ENCODE results near the gene ARHGDIA. TPM values are rescaled to one million over a fixed set of nuclear protein-coding genes. Genes with fewer than 3 reads are reported as not detected.

The ARHGDIA gene
- total RNA-seq, 1 donor from 2014 or later = 57.5 TPM

GRCh38 chr17:81823820-81824550 is 47.2 kb downstream of the ARHGDIA start:
- no peak for DNase-seq (ENCODE audit: low spot score)

GRCh38 chr17:81822996-81823819 is 47.9 kb downstream of the ARHGDIA start:
- no peak for DNase-seq (ENCODE audit: low spot score)

DNA sequence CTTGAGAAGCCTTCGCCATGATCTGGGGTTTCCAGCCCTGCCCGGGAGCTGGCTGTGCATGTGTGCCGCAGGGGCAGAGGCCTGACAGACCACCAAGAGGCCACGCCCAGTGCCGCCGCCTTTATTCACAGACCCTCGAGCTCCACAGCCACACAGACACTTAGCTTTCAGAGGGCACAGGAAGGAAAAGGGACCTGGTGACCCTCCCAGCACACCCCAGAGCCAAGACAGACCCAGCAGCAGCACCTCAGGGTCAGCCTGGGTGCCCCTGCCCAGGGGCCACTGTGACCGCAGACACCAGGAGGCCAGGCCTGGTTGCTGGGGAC is 48.9 kb downstream of the ARHGDIA start:
- DNase-seq (ENCODE audit: low spot score) = no peak

DNA sequence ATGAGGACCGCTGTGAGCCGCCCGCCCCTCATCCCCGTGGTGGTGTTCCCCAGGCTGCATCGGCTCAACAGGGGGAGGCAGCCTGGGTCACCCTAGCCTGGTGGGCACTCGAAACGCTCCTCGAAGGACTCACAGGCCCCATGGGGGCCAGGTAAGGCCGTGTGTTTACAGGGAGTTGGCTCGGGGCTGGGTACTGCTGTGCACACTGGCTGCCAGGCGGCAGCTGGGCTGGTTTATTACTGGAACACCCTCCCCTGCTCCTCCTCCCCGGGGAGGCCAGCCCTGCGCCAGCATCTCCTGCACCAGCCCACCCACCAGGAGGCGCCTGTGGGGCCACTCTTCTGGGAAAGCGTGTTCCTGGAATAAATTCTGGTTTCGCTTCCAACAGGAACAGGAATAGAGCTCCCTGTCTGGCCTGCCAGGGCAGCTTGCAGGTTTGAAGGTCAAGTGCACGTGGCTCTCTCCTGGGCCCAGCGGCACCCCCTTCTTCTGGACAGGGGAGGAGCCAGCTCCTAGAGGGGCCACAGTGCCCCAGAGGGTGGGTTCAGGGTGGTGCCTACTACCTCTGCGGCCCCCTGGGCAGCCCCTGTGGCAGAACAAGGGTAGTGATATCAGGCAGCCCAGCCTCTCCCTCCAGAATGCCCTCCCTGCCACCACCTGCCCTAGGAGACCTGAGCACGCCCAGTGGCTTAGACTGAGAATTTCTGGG is 49.4 kb downstream of the ARHGDIA start:
- peak; percentile 49 for DNase-seq (ENCODE audit: low spot score)

DNA sequence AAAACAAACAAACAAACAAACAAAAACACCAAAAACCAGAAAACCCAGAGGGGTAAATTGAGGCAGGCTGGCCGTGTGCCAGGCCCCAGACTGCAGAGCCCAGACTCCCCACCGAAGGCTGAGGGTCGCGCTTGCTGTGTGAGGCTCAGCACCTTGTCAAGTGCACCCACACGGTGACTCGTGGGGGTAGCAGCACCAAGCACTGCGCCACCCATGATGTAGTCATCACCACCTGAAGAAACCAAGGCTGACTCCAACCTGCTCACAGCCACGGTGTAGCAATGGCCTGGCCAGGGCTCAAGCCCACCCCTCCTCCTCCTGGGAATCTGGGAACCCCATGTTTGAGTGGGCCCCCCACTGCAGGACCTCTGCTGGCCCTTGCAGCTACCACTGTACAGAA is 50.0 kb downstream of the ARHGDIA start:
- DNase-seq (ENCODE audit: low spot score) = no peak

GRCh38 chr17:81819708-81820107 is 51.4 kb downstream of the ARHGDIA start:
- no peak for DNase-seq (ENCODE audit: low spot score)

DNA sequence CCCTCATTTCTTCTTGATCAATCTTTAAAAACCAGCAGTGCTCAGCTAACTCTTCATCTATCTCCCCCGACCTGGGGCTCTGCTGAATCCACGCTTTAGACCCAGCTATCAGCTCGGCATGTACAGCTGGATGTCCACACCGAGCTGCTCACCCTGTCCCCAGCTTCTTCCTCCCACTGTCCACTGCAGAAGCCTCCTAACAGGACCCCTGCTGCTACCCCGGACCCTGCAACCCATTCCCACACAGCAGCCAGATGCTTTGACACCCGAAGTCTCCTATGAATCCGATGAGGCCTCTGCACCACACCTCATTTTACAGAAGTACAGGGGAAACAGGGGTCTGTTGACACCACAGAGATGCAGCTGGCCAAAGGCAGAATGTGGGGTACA is 53.4 kb downstream of the ARHGDIA start:
- DNase-seq (ENCODE audit: low spot score) = no peak

Other genes with a start within 250 kb of the ARHGDIA start
- 86.9 TPM for gene NPLOC4, start 234.2 kb downstream of the ARHGDIA start, total RNA-seq (ENCODE audit: insufficient read depth, low replicate concordance)
- gene TSPAN10, start 234.1 kb downstream of the ARHGDIA start, total RNA-seq (ENCODE audit: insufficient read depth, low replicate concordance) = 0.96 TPM
- gene PDE6G, start 214.8 kb downstream of the ARHGDIA start, total RNA-seq (ENCODE audit: insufficient read depth, low replicate concordance) = not detected
- gene OXLD1, start 204.7 kb downstream of the ARHGDIA start, total RNA-seq (ENCODE audit: insufficient read depth, low replicate concordance) = 20.7 TPM
- 0.96 TPM for gene CCDC137, start 204.6 kb downstream of the ARHGDIA start, total RNA-seq (ENCODE audit: insufficient read depth, low replicate concordance)
- 21.2 TPM for gene ARL16, start 187.5 kb downstream of the ARHGDIA start, total RNA-seq (ENCODE audit: insufficient read depth, low replicate concordance)
- gene HGS, start 187.3 kb downstream of the ARHGDIA start, total RNA-seq (ENCODE audit: insufficient read depth, low replicate concordance) = 48.9 TPM
- not detected for gene MRPL12, start 168.0 kb downstream of the ARHGDIA start, total RNA-seq (ENCODE audit: insufficient read depth, low replicate concordance)
- gene SLC25A10, start 159.1 kb downstream of the ARHGDIA start, total RNA-seq (ENCODE audit: insufficient read depth, low replicate concordance) = 3.1 TPM
- 2.9 TPM for gene GCGR, start 67.2 kb downstream of the ARHGDIA start, total RNA-seq (ENCODE audit: insufficient read depth, low replicate concordance)
- gene MCRIP1, start 38.0 kb downstream of the ARHGDIA start, total RNA-seq (ENCODE audit: insufficient read depth, low replicate concordance) = 64.0 TPM
- gene PPP1R27, start 36.3 kb downstream of the ARHGDIA start, total RNA-seq (ENCODE audit: insufficient read depth, low replicate concordance) = 4.1 TPM
- 844 TPM for gene P4HB, start 10.8 kb downstream of the ARHGDIA start, total RNA-seq (ENCODE audit: insufficient read depth, low replicate concordance)
- 96.8 TPM for gene ALYREF, start 20.2 kb upstream of the ARHGDIA start, total RNA-seq (ENCODE audit: insufficient read depth, low replicate concordance)
- 103 TPM for gene ANAPC11, start 20.4 kb upstream of the ARHGDIA start, total RNA-seq (ENCODE audit: insufficient read depth, low replicate concordance)
- 1.4 TPM for gene NPB, start 30.9 kb upstream of the ARHGDIA start, total RNA-seq (ENCODE audit: insufficient read depth, low replicate concordance)
- 21.2 TPM for gene PCYT2, start 40.1 kb upstream of the ARHGDIA start, total RNA-seq (ENCODE audit: insufficient read depth, low replicate concordance)
- gene SIRT7, start 46.8 kb upstream of the ARHGDIA start, total RNA-seq (ENCODE audit: insufficient read depth, low replicate concordance) = 9.9 TPM
- 8.4 TPM for gene MAFG, start 56.4 kb upstream of the ARHGDIA start, total RNA-seq (ENCODE audit: insufficient read depth, low replicate concordance)
- gene PYCR1, start 66.0 kb upstream of the ARHGDIA start, total RNA-seq (ENCODE audit: insufficient read depth, low replicate concordance) = 77.5 TPM
- gene MYADML2, start 75.9 kb upstream of the ARHGDIA start, total RNA-seq (ENCODE audit: insufficient read depth, low replicate concordance) = 0.72 TPM
- gene NOTUM, start 89.8 kb upstream of the ARHGDIA start, total RNA-seq (ENCODE audit: insufficient read depth, low replicate concordance) = not detected
- gene ASPSCR1, start 106.3 kb upstream of the ARHGDIA start, total RNA-seq (ENCODE audit: insufficient read depth, low replicate concordance) = 24.1 TPM
- gene CENPX, start 151.5 kb upstream of the ARHGDIA start, total RNA-seq (ENCODE audit: insufficient read depth, low replicate concordance) = 1.2 TPM
- gene LRRC45, start 152.0 kb upstream of the ARHGDIA start, total RNA-seq (ENCODE audit: insufficient read depth, low replicate concordance) = 4.6 TPM
- 8.7 TPM for gene RAC3, start 160.3 kb upstream of the ARHGDIA start, total RNA-seq (ENCODE audit: insufficient read depth, low replicate concordance)
- gene DCXR, start 166.4 kb upstream of the ARHGDIA start, total RNA-seq (ENCODE audit: insufficient read depth, low replicate concordance) = 22.4 TPM
- 33.2 TPM for gene RFNG, start 180.5 kb upstream of the ARHGDIA start, total RNA-seq (ENCODE audit: insufficient read depth, low replicate concordance)
- gene GPS1, start 180.6 kb upstream of the ARHGDIA start, total RNA-seq (ENCODE audit: insufficient read depth, low replicate concordance) = 39.7 TPM
- 83.3 TPM for gene DUS1L, start 194.5 kb upstream of the ARHGDIA start, total RNA-seq (ENCODE audit: insufficient read depth, low replicate concordance)
- 14.2 TPM for gene FASN, start 226.9 kb upstream of the ARHGDIA start, total RNA-seq (ENCODE audit: insufficient read depth, low replicate concordance)

Measured in umbilical cord (tissue), 2 donors.